GM19035 (cell line): ENCODE results near the gene PRDX2.

Source experiments
- ATAC-seq: cut with Tn5 transposase; IDR thresholded peaks from one replicate; pipeline ENCODE4 v1.9.1; 2021; ENCODE audit not compliant: unreplicated experiment

PRDX2 gene

DNA sequence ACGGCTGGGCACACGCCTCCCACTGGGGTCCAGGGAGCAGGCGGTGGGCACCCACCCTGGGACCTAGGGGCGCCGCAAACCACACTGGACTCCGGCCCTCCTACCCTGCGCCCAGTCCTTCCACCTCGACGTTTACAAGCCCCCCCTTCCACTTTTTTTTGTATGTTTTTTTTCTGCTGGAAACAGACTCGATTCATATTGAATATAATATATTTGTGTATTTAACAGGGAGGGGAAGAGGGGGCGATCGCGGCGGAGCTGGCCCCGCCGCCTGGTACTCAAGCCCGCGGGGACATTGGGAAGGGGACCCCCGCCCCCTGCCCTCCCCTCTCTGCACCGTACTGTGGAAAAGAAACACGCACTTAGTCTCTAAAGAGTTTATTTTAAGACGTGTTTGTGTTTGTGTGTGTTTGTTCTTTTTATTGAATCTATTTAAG, 8.7 kb downstream of the PRDX2 start:
- no peak for ATAC-seq

DNA sequence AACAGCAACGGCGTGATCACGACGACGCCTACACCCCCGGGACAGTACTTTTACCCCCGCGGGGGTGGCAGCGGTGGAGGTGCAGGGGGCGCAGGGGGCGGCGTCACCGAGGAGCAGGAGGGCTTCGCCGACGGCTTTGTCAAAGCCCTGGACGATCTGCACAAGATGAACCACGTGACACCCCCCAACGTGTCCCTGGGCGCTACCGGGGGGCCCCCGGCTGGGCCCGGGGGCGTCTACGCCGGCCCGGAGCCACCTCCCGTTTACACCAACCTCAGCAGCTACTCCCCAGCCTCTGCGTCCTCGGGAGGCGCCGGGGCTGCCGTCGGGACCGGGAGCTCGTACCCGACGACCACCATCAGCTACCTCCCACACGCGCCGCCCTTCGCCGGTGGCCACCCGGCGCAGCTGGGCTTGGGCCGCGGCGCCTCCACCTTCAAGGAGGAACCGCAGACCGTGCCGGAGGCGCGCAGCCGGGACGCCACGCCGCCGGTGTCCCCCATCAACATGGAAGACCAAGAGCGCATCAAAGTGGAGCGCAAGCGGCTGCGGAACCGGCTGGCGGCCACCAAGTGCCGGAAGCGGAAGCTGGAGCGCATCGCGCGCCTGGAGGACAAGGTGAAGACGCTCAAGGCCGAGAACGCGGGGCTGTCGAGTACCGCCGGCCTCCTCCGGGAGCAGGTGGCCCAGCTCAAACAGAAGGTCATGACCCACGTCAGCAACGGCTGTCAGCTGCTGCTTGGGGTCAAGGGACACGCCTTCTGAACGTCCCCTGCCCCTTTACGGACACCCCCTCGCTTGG, 9.3 kb downstream of the PRDX2 start:
- no peak for ATAC-seq

- peak; percentile 28 for ATAC-seq
Measured at GRCh38 chr19:12791345-12792050, 10.1 kb downstream of the PRDX2 start, which contains the start of gene JUNB. Gene JUNB (plus strand): TSS chr19:12791486. CDS start chr19:12791772, 286 bp downstream.

DNA sequence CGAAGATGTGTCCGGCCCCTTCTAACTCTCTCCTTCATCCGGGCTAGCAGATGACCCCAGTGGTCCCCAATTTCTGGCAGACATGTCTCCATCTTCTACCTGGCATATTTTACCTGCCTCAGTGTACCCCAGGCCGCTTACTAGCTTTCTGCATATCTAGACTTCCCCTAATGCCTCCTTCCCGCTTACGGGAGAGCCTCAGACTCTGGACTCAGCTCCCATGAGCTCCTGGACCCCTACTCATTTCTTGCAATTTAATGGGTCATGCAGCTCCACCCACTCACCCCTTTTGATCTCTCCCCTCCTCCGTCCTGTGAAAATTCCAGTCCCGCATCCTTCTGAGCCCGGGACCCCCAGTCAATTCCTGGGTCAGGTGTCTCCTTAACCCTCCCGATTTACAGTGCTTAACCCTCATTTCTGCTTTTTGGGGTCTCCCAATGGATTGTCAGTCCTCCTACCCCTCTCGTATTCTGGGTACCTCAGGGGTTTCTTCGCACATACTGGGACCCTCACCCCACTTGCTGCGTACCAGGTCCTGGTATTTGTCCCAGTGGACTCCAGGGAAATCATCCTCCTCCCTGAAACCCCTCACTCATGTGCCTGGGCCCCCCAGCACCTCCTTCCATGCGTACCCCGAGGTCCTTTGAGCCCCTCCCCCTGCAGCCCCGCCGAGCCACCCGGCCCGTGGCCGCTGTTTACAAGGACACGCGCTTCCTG, 10.8 kb downstream of the PRDX2 start:
- no peak for ATAC-seq

DNA sequence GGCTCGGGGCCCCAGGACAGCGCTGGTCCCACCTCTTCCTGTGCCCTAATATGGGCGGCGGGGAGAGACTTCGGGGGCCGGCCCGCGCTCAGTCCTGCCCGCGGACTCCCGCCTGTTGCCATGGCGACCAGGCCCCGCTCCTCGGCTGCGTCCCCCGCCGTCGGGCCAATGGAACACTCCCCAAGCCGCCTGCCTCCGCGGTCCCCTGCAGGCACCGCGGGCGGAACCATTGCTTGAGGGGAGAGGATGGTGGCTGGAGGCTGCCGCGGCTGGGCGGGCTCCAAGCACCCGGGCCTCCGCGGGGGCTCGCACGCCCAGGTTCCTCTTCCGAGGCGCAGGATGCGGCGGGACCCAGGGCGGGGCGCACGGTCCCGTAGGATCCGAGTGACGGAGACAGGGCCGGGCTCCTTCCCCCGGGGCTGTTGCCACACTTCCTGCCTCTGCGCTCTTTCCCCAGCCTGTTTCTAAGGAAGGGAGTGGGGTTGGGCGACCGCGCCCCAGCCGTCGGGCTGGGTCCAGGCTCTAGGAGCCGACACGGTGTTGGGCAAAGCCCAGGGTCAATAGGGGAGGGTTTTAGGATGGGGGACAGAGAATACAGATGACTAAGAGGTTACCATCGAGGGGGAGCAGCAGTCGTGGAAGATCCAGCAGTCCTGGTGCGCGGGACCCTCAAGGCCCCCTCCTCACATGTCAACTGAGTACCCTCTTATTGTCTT, 11.5 kb downstream of the PRDX2 start:
- ATAC-seq, result peak; percentile 38

GRCh38 chr19:12789098-12789903, 12.3 kb downstream of the PRDX2 start:
- ATAC-seq, result no peak

- ATAC-seq, result no peak
Measured at GRCh38 chr19:12788682-12789097, 12.9 kb downstream of the PRDX2 start.

GRCh38 chr19:12788042-12788681, 13.4 kb downstream of the PRDX2 start:
- no peak for ATAC-seq

- ATAC-seq, result no peak
Measured at GRCh38 chr19:12787458-12787857, 14.1 kb downstream of the PRDX2 start.

GRCh38 chr19:12786952-12787351, 14.6 kb downstream of the PRDX2 start:
- no peak for ATAC-seq

DNA sequence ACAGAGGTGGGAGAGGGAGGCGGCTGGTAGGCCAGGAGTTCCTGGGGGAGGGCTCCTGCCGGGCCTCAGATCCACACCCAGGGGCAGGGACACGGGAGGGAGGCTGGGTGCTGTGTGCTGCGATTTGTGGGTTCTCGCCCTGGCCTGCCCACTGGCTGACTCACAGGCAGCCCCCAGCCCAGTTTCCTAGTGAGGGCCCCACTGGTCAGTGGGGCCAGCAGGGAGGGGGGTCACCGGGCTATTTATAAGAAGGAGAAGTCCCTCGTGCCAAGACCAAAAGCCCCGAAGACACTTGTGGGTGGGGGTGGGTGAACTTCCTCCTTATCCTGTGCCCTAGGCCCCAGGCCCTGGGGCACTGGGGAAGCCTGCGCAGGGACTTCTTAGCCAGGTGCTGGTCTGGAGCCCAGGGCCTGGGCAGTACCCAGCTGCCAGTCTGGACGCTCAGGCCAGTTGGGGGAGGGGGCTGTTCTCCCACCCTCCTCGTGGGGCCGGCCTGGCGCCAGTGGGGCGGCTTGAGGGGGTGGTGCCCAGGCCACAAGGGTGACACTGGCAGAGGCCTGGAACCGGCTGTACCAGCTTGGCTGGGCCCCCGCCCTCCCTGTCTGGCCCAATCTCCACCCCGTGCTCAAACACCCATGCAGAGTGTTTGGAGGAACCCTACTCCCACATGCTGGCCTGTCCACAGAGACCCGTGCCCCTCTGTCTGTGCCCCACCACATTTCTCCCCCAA, 15.3 kb downstream of the PRDX2 start:
- ATAC-seq, result no peak

- ATAC-seq, result no peak
Measured at GRCh38 chr19:12785431-12786031, 16.1 kb downstream of the PRDX2 start.

DNA sequence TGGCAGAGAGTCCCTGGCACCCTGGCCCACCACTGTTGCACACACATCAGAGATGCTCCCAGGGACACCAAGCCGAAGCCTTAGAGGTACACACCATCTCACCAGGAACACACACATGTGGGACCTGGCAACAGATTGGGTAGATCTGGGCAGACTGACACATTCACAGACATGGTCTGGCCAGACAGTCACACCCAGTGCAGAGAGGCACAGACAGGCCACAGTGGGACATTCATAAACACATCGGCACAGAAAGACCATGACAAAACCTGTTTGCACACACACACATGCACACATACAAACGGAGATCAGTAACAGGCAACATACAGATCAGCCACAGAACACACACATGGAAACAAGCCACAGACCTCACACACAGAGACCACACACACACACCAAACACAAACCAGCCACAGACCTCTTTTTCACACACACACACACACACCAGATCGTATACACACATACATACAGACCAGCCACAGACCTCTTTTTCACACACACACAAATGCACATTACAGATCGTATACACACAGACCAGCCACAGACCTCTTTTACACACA, 16.6 kb downstream of the PRDX2 start:
- no peak for ATAC-seq

DNA sequence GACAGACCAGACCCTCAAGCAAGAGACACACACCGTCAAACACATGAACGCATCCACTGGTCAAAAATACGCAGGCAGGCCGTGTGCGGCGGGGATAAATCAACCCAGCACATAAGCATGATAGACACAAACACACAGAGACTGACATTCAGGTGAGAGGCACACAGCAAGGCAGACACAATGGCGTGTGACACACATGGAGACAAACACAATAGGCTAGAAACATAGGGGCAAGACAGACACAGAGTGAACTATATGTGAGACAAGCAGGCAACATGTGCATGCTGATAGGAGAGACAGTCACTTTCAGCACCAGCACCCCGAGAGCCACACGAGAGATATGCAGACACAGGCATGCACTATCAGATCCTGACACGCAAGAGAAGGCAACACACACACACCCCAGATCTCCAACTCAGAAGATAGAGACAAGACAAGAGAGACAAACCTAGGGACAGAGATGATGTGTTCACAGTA, 17.2 kb downstream of the PRDX2 start:
- no peak for ATAC-seq

GRCh38 chr19:12783849-12784393, 17.7 kb downstream of the PRDX2 start:
- ATAC-seq, result no peak

DNA sequence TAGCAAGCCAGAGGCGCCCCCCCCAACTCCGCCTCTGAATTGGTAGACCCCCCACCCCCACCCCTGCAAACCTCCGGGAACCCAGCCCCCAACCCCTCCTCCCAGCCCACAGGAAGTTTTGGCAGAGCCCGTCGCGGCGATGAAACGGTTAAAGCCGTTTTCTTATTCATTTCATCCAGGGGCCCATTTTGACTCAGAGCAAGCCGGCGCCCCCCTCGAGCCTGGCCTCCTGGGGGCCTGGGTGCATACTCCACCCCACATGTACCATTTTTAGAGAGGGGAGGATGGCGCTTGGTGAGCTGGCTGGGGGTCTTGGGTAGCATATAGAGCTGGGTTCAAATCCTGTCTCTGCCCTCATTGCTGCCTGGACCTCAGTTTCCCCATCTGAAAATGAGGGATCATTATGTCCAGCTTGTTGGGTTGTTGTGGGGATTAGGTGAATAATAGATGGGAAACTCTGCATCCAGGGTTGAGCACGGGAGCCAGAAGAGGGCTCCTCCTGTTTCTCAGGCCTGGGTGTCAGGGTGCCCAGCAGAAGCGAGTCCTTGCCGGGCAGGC, 18.2 kb downstream of the PRDX2 start:
- ATAC-seq, result no peak
